Measurements from ENCODE around the gene DDX20. TPM values are rescaled to one million over a fixed set of nuclear protein-coding genes. Genes with fewer than 3 reads are reported as not detected.

DDX20 gene
- total RNA-seq, 1 experiment from 2014 or later, result 8.4 TPM

GRCh38 chr1:111761717-111762116, 6.0 kb downstream of the DDX20 start:
- TF ChIP-seq CTCF (conservative IDR thresholded peaks at IDR 0.05) (no peak), EZH2 (IDR thresholded peaks at IDR 0.05; ENCODE audit: low read depth) (no peak)
- no peak for DNase-seq
- Histone ChIP-seq H3K4me3 (no peak overlapping the region), H4K20me1 (ENCODE audit: insufficient read depth) (peaks cover 25% of the 10 kb centered on the region), H3F3A (ENCODE audit: insufficient read depth, low read depth) (peaks cover 4% of the 10 kb centered on the region; the same call in 1 of the 2 replicates), H3K4me1 (replicated peaks; ENCODE audit: insufficient read depth) (peaks cover 9% of the 10 kb centered on the region), H3K36me3 (ENCODE audit: low read depth) (peaks cover 68% of the 10 kb centered on the region), H3K9me2 (ENCODE audit: insufficient read depth) (no peaks in the 10 kb centered on the region), H3K27ac (no peak overlapping the region), H3K4me2 (no peak overlapping the region), H2AFZ (no peak overlapping the region), H3K27me3 (ENCODE audit: insufficient read depth, low read depth) (no peaks in the 10 kb centered on the region), H3K79me2 (ENCODE audit: low read depth) (peaks cover 25% of the 10 kb centered on the region), H3K9me3 (ENCODE audit: insufficient read depth, low read depth) (no peaks in the 10 kb centered on the region)
- ChIA-PET POLR2A (ENCODE audit: unreplicated experiment) (no interaction called here), CTCF (no interaction called here)
- intact Hi-C loops (cut with micrococcal nuclease; ENCODE audit: unreplicated experiment), result no loop called here
- no TSS peak for BruUV-seq (replicated peaks)

- no peaks in the 10 kb centered on the region for H3K27me3 ChIP-seq (ENCODE audit: insufficient read depth, low read depth)
- peaks cover 4% of the 10 kb centered on the region; the same call in 1 of the 2 replicates for H3F3A ChIP-seq (ENCODE audit: insufficient read depth, low read depth)
- H3K4me2 ChIP-seq, result no peak overlapping the region
- H3K36me3 ChIP-seq (ENCODE audit: low read depth), result peaks cover 67% of the 10 kb centered on the region
- ChIA-PET POLR2A (ENCODE audit: unreplicated experiment) (no interaction called here), CTCF (no interaction called here)
- H3K9me2 ChIP-seq (ENCODE audit: insufficient read depth), result no peaks in the 10 kb centered on the region
- H3K9me3 ChIP-seq (ENCODE audit: insufficient read depth, low read depth), result no peaks in the 10 kb centered on the region
- peaks cover 26% of the 10 kb centered on the region for H4K20me1 ChIP-seq (ENCODE audit: insufficient read depth)
- H3K27ac ChIP-seq, result no peak overlapping the region
- H3K79me2 ChIP-seq (ENCODE audit: low read depth), result peaks cover 19% of the 10 kb centered on the region
- TF ChIP-seq CTCF (conservative IDR thresholded peaks at IDR 0.05) (no peak), EZH2 (IDR thresholded peaks at IDR 0.05; ENCODE audit: low read depth) (no peak)
- DNase-seq, result no peak
- H3K4me1 ChIP-seq (replicated peaks; ENCODE audit: insufficient read depth), result peaks cover 3% of the 10 kb centered on the region
- no TSS peak for BruUV-seq (replicated peaks)
- H3K4me3 ChIP-seq, result no peak overlapping the region
- no peak overlapping the region for H2AFZ ChIP-seq
- intact Hi-C loops (cut with micrococcal nuclease; ENCODE audit: unreplicated experiment), result no loop called here
Observed at GRCh38 chr1:111762332-111762731, 6.6 kb downstream of the DDX20 start.

GRCh38 chr1:111768023-111768422, 12.3 kb downstream of the DDX20 start:
- peaks cover 10% of the 10 kb centered on the region for H3F3A ChIP-seq (ENCODE audit: insufficient read depth, low read depth)
- no peaks in the 10 kb centered on the region for H3K9me3 ChIP-seq (ENCODE audit: insufficient read depth, low read depth)
- H3K4me1 ChIP-seq (replicated peaks; ENCODE audit: insufficient read depth), result no peaks in the 10 kb centered on the region
- BruUV-seq (replicated peaks), result no TSS peak
- H3K79me2 ChIP-seq (ENCODE audit: low read depth), result no peaks in the 10 kb centered on the region
- H3K27me3 ChIP-seq (ENCODE audit: insufficient read depth, low read depth), result no peaks in the 10 kb centered on the region
- no peak for TF ChIP-seq CTCF (conservative IDR thresholded peaks at IDR 0.05)
- no peak for TF ChIP-seq EZH2 (IDR thresholded peaks at IDR 0.05; ENCODE audit: low read depth)
- H3K36me3 ChIP-seq (ENCODE audit: low read depth), result peaks cover 21% of the 10 kb centered on the region
- POLR2A ChIA-PET (ENCODE audit: unreplicated experiment), result interaction anchor here (0.6 kb wide), 1 partner anchor 604 kb away, joined by 4 read pairs; no protein-coding TSS in a partner anchor
- intact Hi-C loops (cut with micrococcal nuclease; ENCODE audit: unreplicated experiment), result loop anchor here (2.0 to 5.0 kb wide), 2 partner anchors 366 to 545 kb away; no protein-coding TSS in a partner anchor
- no peak overlapping the region for H2AFZ ChIP-seq
- H3K27ac ChIP-seq, result no peak overlapping the region
- H3K4me3 ChIP-seq, result no peak overlapping the region
- no peak overlapping the region for H3K4me2 ChIP-seq
- CTCF ChIA-PET, result interaction anchor here (0.8 kb wide), 1 partner anchor 55 kb away, joined by 3 read pairs; no protein-coding TSS in a partner anchor
- peaks cover 25% of the 10 kb centered on the region for H4K20me1 ChIP-seq (ENCODE audit: insufficient read depth)
- H3K9me2 ChIP-seq (ENCODE audit: insufficient read depth), result no peaks in the 10 kb centered on the region
- no peak for DNase-seq

Data from PC-9 (cell line).